ENCODE measurements around the gene POU4F2. TPM values are rescaled to one million over a fixed set of nuclear protein-coding genes. Genes with fewer than 3 reads are reported as not detected.

Gene POU4F2
- total and polyA plus RNA-seq, 2 experiments from 2014 or later = 0.33 TPM; not detected in 1

DNA sequence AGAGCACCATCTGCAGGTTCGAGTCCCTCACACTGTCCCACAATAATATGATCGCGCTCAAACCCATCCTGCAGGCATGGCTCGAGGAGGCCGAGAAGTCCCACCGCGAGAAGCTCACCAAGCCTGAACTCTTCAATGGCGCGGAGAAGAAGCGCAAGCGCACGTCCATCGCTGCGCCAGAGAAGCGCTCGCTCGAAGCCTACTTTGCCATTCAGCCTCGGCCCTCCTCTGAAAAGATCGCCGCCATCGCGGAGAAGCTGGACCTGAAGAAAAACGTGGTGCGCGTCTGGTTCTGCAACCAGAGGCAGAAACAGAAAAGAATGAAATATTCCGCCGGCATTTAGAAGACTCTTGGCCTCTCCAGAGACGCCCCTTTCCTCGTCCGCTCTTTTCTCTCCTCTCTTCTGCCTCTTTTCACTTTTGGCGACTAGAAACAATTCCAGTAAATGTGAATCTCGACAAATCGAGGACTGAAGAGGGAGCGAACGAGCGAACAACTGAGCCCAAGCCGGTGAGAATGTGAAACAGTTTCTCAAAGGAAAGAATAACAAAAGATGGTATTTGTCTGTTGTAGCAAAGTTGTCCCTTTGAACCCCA lies 1.9 kb downstream of the POU4F2 start:
- no peak overlapping the region for H3K27ac ChIP-seq
- no peaks in the 10 kb centered on the region for H4K20me1 ChIP-seq (ENCODE audit: insufficient read depth, poor library complexity, severe bottlenecking)
- H3K27me3 ChIP-seq = peaks cover 96% of the 10 kb centered on the region
- no peaks in the 10 kb centered on the region for H3K36me3 ChIP-seq (replicated peaks; ENCODE audit: insufficient read depth, low read depth)
- H3K79me2 ChIP-seq = no peaks in the 10 kb centered on the region
- no peaks in the 10 kb centered on the region for H3K9me3 ChIP-seq (ENCODE audit: low read depth)
- peaks cover 8% of the 10 kb centered on the region for H3K4me1 ChIP-seq (ENCODE audit: insufficient read depth)
- H2AFZ ChIP-seq = no peak overlapping the region
- no peak for TF ChIP-seq CTCF (IDR thresholded peaks at IDR 0.05; ENCODE audit: poor library complexity)
- TF ChIP-seq EZH2 (IDR thresholded peaks at IDR 0.05; ENCODE audit: borderline replicate concordance) = peak; percentile 94
- WGBS (ENCODE audit: low lambda C conversion rate, missing lambda C conversion rate) = 7% methylated on average over 37 of the region's 37 CpGs
- H3K9me2 ChIP-seq (replicated peaks; ENCODE audit: insufficient read depth) = no peaks in the 10 kb centered on the region
- H3K4me3 ChIP-seq = no peak overlapping the region
- no peak for DNase-seq (ENCODE audit: low spot score)
- peak overlapping the region; percentile 11 for H3K4me2 ChIP-seq

DNA sequence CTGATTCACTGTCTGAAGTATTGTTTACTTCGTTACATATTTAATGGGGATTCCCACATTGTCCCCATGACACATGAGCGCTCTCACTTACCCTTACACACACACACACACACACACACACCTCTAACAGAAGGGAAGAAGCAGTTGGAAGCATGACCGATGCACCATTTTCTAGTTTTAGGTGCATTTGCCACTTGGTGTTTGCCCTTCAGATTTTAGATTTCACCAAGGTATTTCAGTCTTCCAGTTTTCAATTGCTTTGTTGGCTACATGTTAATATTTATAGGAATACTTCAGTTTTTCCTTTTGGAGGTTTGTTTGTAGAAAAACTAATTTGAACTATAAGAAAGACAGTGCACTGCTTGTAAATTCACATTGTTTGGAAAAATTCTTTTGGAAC lies 3.1 kb downstream of the POU4F2 start:
- Histone ChIP-seq H3K4me2 (no peak overlapping the region), H3K9me3 (ENCODE audit: low read depth) (no peaks in the 10 kb centered on the region), H2AFZ (no peak overlapping the region), H3K36me3 (replicated peaks; ENCODE audit: insufficient read depth, low read depth) (no peaks in the 10 kb centered on the region), H3K9me2 (replicated peaks; ENCODE audit: insufficient read depth) (no peaks in the 10 kb centered on the region), H3K79me2 (no peaks in the 10 kb centered on the region), H4K20me1 (ENCODE audit: insufficient read depth, poor library complexity, severe bottlenecking) (no peaks in the 10 kb centered on the region), H3K4me1 (ENCODE audit: insufficient read depth) (peaks cover 8% of the 10 kb centered on the region), H3K27me3 (peaks cover 96% of the 10 kb centered on the region), H3K27ac (no peak overlapping the region), H3K4me3 (no peak overlapping the region)
- WGBS (ENCODE audit: low lambda C conversion rate, missing lambda C conversion rate) = 34% methylated on average over 3 of the region's 3 CpGs
- DNase-seq (ENCODE audit: low spot score) = no peak
- TF ChIP-seq EZH2phosphoT487 (IDR thresholded peaks at IDR 0.05; ENCODE audit: low read depth, severe bottlenecking, unreplicated experiment) = no peak
- TF ChIP-seq EZH2 (IDR thresholded peaks at IDR 0.05; ENCODE audit: borderline replicate concordance) = no peak
- TF ChIP-seq CTCF (IDR thresholded peaks at IDR 0.05; ENCODE audit: poor library complexity) = no peak

- Histone ChIP-seq H3K27me3 (peaks cover 97% of the 10 kb centered on the region), H3K79me2 (no peaks in the 10 kb centered on the region), H4K20me1 (ENCODE audit: insufficient read depth, poor library complexity, severe bottlenecking) (no peaks in the 10 kb centered on the region), H3K4me3 (no peak overlapping the region), H3K9me3 (ENCODE audit: low read depth) (no peaks in the 10 kb centered on the region), H2AFZ (no peak overlapping the region), H3K27ac (no peak overlapping the region), H3K4me1 (ENCODE audit: insufficient read depth) (no peaks in the 10 kb centered on the region), H3K9me2 (replicated peaks; ENCODE audit: insufficient read depth) (no peaks in the 10 kb centered on the region), H3K36me3 (replicated peaks; ENCODE audit: insufficient read depth, low read depth) (no peaks in the 10 kb centered on the region), H3K4me2 (no peak overlapping the region)
- WGBS (ENCODE audit: low lambda C conversion rate, missing lambda C conversion rate) = 17% methylated on average over 6 of the region's 6 CpGs
- TF ChIP-seq EZH2phosphoT487 (IDR thresholded peaks at IDR 0.05; ENCODE audit: low read depth, severe bottlenecking, unreplicated experiment) = no peak
- TF ChIP-seq EZH2 (IDR thresholded peaks at IDR 0.05; ENCODE audit: borderline replicate concordance) = no peak
- TF ChIP-seq CTCF (IDR thresholded peaks at IDR 0.05; ENCODE audit: poor library complexity) = no peak
- peak; percentile 47 for DNase-seq (ENCODE audit: low spot score)
Observed at GRCh38 chr4:146643812-146644401, 5.2 kb downstream of the POU4F2 start.

Measured in hepatocyte (in vitro differentiated cells).